T-cell (primary cell): ENCODE results near the gene DOCK4. TPM values are rescaled to one million over a fixed set of nuclear protein-coding genes. Genes with fewer than 3 reads are reported as not detected.

Experiments used
- ATAC-seq, 4 experiments: fragments of 200-7000 bp in 3 of 4; fragments of 150-1000 bp in 1 of 4; cut with Tn5 transposase; replicated peaks in 1 of 4; 1 replicate in 3 of 4; 2 replicates in 1 of 4; pipeline ENCODE4 v1.10.0; 2021; ENCODE audit warnings: moderate library complexity in 3 of 4, mild to moderate bottlenecking in 2 of 4, moderate number of reproducible peaks in 1 of 4
- CTCF ChIA-PET, 2 donors: fragments of 300-600 bp; sonication (Branson Sonifier 250); formaldehyde crosslinking; loops; one replicate each; lab custom pipeline; 2022; ENCODE audit warnings: antibody characterized with exemption in 2 of 2; lab: Charles Lee
- POLR2A ChIA-PET, 2 donors: fragments of 300-600 bp; sonication (Branson Sonifier 250); formaldehyde crosslinking; loops; one replicate each; lab custom pipeline; 2022; ENCODE audit warnings: antibody characterized with exemption in 2 of 2; lab: Charles Lee
- DNase-seq, 35 experiments: peaks; one replicate each; pipeline versions ENCODE4 v3.0.0 to v3.0.0-alpha.2; 2013 to 2023
- H3K27ac ChIP-seq: one replicate; pipeline ENCODE4 v1.5.1; 2013; ENCODE audit warnings: low read length
- H3K27me3 ChIP-seq, 2 experiments: replicated peaks in 1 of 2; 1 replicate in 1 of 2; 2 replicates in 1 of 2; pipeline versions ENCODE4 v1.6.1 to v1.7.0; 2013; ENCODE audit warnings: low read length in 1 of 2, mixed read lengths in 1 of 2; ENCODE audit not compliant: control insufficient read depth in 2 of 2, insufficient read depth in 2 of 2; ENCODE audit errors: extremely low read depth in 1 of 2
- H3K36me3 ChIP-seq, 2 donors: 1 replicate in 1 of 2; 2 replicates in 1 of 2; pipeline versions ENCODE4 v1.6.1 to v1.7.0; 2013; ENCODE audit warnings: low read length in 1 of 2; ENCODE audit not compliant: control insufficient read depth in 2 of 2, insufficient read depth in 1 of 2; ENCODE audit errors: extremely low read depth in 1 of 2
- H3K4me1 ChIP-seq, 2 experiments: 1 replicate in 1 of 2; 2 replicates in 1 of 2; pipeline versions ENCODE4 v1.6.1 to v1.7.0; 2013; ENCODE audit warnings: low read length in 2 of 2, mixed read lengths in 1 of 2; ENCODE audit not compliant: insufficient read depth in 2 of 2, control insufficient read depth in 1 of 2; ENCODE audit errors: extremely low read depth in 1 of 2
- H3K4me3 ChIP-seq, 2 donors: 1 replicate in 1 of 2; 2 replicates in 1 of 2; pipeline versions ENCODE4 v1.5.1 to v1.7.0; 2013; ENCODE audit warnings: mild to moderate bottlenecking in 2 of 2, low read length in 1 of 2, moderate library complexity in 1 of 2; ENCODE audit not compliant: control insufficient read depth in 1 of 2; ENCODE audit errors: extremely low read depth in 1 of 2
- H3K9me3 ChIP-seq: 2 replicates; pipeline ENCODE4 v1.7.0; 2013
- H3K27ac Mint-ChIP-seq, 2 donors: one replicate each; pipeline ENCODE4 v1.8.0; 2020 to 2021; ENCODE audit warnings: mild to moderate bottlenecking in 2 of 2, mixed read lengths in 2 of 2
- H3K27me3 Mint-ChIP-seq, 2 donors: one replicate each; pipeline ENCODE4 v1.8.0; 2021 to 2022; ENCODE audit warnings: mixed read lengths in 2 of 2
- H3K36me3 Mint-ChIP-seq: one replicate; pipeline ENCODE4 v1.8.0; 2021; ENCODE audit warnings: mixed read lengths
- H3K4me1 Mint-ChIP-seq, 3 donors: one replicate each; pipeline ENCODE4 v1.8.0; 2020 to 2022; ENCODE audit warnings: mixed read lengths in 3 of 3, mild to moderate bottlenecking in 1 of 3
- H3K4me3 Mint-ChIP-seq, 3 donors: one replicate each; pipeline ENCODE4 v1.8.0; 2020 to 2022; ENCODE audit warnings: mild to moderate bottlenecking in 3 of 3, mixed read lengths in 3 of 3, moderate library complexity in 3 of 3
- H3K9me3 Mint-ChIP-seq, 3 donors: one replicate each; pipeline ENCODE4 v1.8.0; 2020 to 2022; ENCODE audit warnings: mixed read lengths in 3 of 3
- WGBS: methylation state at CpG from one replicate; pipeline ENCODE4 v1.1.5; 2013; ENCODE audit warnings: missing lambda C conversion rate; ENCODE audit not compliant: insufficient coverage; 5-methylcytosine and 5-hydroxymethylcytosine counted together
- total RNA-seq, 35 experiments: library from RNA in 6 of 35; stranded (reverse) in 6 of 35; fragments of 120-200 nt in 1 of 35; gene quantifications; one replicate each; pipeline versions ENCODE4 v1.2.1 to v1.2.4 and lab custom pipeline; 2013 to 2026

The DOCK4 gene
- total RNA-seq, 5 donors from 2014 or later (not counting 1 experiment from before 2014, with no cell fraction given) = 0.35 to 1.4 (median 0.85) TPM

GRCh38 chr7:112137141-112138101 is 68.8 kb downstream of the DOCK4 start:
- no peak overlapping the region for H3K4me3 ChIP-seq
- Mint-ChIP-seq H3K4me3 (no peak overlapping the region), H3K27ac (no peak overlapping the region), H3K27me3 (no peaks in the 10 kb centered on the region), H3K9me3 (no peaks in the 10 kb centered on the region), H3K4me1 (no peaks in the 10 kb centered on the region), H3K36me3 (no peaks in the 10 kb centered on the region)
- H3K27ac ChIP-seq = no peak overlapping the region
- H3K36me3 ChIP-seq = no peaks in the 10 kb centered on the region
- 17% methylated on average over 1 of the region's 3 CpGs for WGBS
- ChIA-PET POLR2A (no interaction called here), CTCF (no interaction called here)
- no peak for DNase-seq
- H3K9me3 ChIP-seq = no peaks in the 10 kb centered on the region
- no peaks in the 10 kb centered on the region for H3K27me3 ChIP-seq
- H3K4me1 ChIP-seq = no peaks in the 10 kb centered on the region
- ATAC-seq = no peak

DNA sequence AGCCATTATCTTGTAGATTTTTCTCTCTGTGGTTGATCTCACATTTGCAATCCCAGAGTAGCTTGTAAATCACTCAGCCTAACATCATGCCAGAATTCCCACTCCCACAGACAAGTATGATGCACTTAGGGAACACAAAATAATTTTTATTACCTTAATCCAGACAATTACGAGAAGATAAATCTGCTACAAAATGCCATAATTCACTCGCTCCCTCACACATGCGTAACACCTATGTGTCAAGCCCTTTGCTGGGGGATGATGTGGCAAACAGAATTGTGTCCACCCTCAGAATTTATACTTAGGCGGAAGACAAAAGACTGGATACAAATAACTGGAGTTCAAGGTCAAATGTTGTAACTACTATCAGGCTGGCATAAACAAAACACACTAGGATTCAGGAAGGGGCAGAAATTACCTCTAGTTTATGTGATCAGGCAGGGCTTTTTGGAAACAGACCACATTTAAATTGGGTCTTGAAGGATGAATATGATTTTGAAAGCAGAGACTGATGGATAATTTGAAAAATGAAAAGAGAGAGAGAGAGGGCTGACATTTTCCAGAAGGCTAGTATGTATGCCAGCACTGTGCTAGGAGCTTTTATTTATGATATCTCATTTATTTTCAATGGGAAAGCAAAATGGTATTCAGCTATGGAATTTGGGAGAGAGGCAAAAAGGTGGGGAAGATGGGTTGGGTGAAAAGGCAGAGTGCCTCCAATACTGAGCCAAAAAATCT is 69.8 kb downstream of the DOCK4 start:
- peaks cover 0 to 2% of the 10 kb centered on the region in 2 donors for H3K27me3 Mint-ChIP-seq
- no peaks in the 10 kb centered on the region for H3K36me3 ChIP-seq
- no peaks in the 10 kb centered on the region for H3K4me1 ChIP-seq
- no peaks in the 10 kb centered on the region for H3K9me3 Mint-ChIP-seq
- no peak for DNase-seq
- CTCF ChIA-PET = no interaction called here
- H3K4me1 Mint-ChIP-seq = no peaks in the 10 kb centered on the region
- H3K9me3 ChIP-seq = no peaks in the 10 kb centered on the region
- no peaks in the 10 kb centered on the region for H3K36me3 Mint-ChIP-seq
- POLR2A ChIA-PET = interaction anchor here (0.7 to 0.9 kb wide), 2 partner anchors 8 to 18 kb away, joined by 3 read pairs; no protein-coding TSS in a partner anchor
- no peak for ATAC-seq
- no peaks in the 10 kb centered on the region for H3K27me3 ChIP-seq
- no peak overlapping the region for H3K4me3 Mint-ChIP-seq
- WGBS = 100% methylated on average over 1 of the region's 4 CpGs
- H3K4me3 ChIP-seq = no peak overlapping the region
- H3K27ac ChIP-seq = no peak overlapping the region
- H3K27ac Mint-ChIP-seq = no peak overlapping the region

DNA sequence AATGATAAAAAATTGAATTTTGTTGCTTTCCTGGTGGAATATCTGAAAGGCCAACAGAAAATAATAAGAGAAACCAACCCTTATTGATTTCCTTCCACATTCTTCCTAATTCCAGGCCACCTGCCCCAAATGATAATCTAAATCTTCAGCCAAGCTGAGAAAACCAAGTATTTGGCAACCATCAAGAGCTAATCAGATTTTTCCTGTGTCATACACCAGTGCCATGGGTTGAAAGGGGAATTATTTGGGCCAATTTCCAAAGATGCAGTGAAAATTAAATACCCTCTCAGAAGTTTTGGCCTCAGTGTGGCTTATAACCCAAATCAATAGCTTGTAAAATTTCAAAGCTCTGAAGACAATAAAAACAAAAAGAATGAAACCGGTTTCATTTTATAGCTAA is 70.4 kb downstream of the DOCK4 start:
- H3K36me3 Mint-ChIP-seq = no peaks in the 10 kb centered on the region
- DNase-seq (no peak), ATAC-seq (no peak)
- CTCF ChIA-PET = no interaction called here
- POLR2A ChIA-PET = interaction anchor here (0.7 to 0.9 kb wide), 2 partner anchors 8 to 17 kb away, joined by 3 read pairs; no protein-coding TSS in a partner anchor
- H3K27me3 ChIP-seq = no peaks in the 10 kb centered on the region
- peaks cover 0 to 2% of the 10 kb centered on the region in 2 donors for H3K27me3 Mint-ChIP-seq
- H3K4me1 Mint-ChIP-seq = no peaks in the 10 kb centered on the region
- WGBS = no CpG with 5 or more reads among the region's 1 CpG
- H3K4me3 Mint-ChIP-seq = no peak overlapping the region
- H3K4me1 ChIP-seq = no peaks in the 10 kb centered on the region
- no peak overlapping the region for H3K27ac ChIP-seq
- H3K27ac Mint-ChIP-seq = no peak overlapping the region
- H3K36me3 ChIP-seq = no peaks in the 10 kb centered on the region
- no peak overlapping the region for H3K4me3 ChIP-seq
- no peaks in the 10 kb centered on the region for H3K9me3 Mint-ChIP-seq
- H3K9me3 ChIP-seq = no peaks in the 10 kb centered on the region

GRCh38 chr7:112134039-112134438 is 72.2 kb downstream of the DOCK4 start:
- peaks cover 0 to 2% of the 10 kb centered on the region in 2 donors for H3K27me3 Mint-ChIP-seq
- no peak overlapping the region for H3K4me3 Mint-ChIP-seq
- Histone ChIP-seq H3K9me3 (no peaks in the 10 kb centered on the region), H3K36me3 (no peaks in the 10 kb centered on the region), H3K27me3 (no peaks in the 10 kb centered on the region), H3K4me1 (no peaks in the 10 kb centered on the region), H3K4me3 (no peak overlapping the region), H3K27ac (no peak overlapping the region)
- no peaks in the 10 kb centered on the region for H3K4me1 Mint-ChIP-seq
- ChIA-PET POLR2A (no interaction called here), CTCF (no interaction called here)
- no peak overlapping the region for H3K27ac Mint-ChIP-seq
- no CpG with 5 or more reads among the region's 3 CpGs for WGBS
- no peaks in the 10 kb centered on the region for H3K36me3 Mint-ChIP-seq
- DNase-seq = no peak
- ATAC-seq = no peak
- no peaks in the 10 kb centered on the region for H3K9me3 Mint-ChIP-seq

- no peaks in the 10 kb centered on the region for H3K9me3 Mint-ChIP-seq
- H3K27ac Mint-ChIP-seq = no peak overlapping the region
- ChIA-PET CTCF (no interaction called here), POLR2A (no interaction called here)
- no peak overlapping the region for H3K4me3 ChIP-seq
- no peak for DNase-seq
- H3K4me1 Mint-ChIP-seq = no peaks in the 10 kb centered on the region
- no peaks in the 10 kb centered on the region for H3K27me3 ChIP-seq
- WGBS = 93% methylated on average over 7 of the region's 7 CpGs
- no peaks in the 10 kb centered on the region for H3K4me1 ChIP-seq
- no peak overlapping the region for H3K27ac ChIP-seq
- no peak overlapping the region for H3K4me3 Mint-ChIP-seq
- no peaks in the 10 kb centered on the region for H3K36me3 Mint-ChIP-seq
- H3K27me3 Mint-ChIP-seq = peaks cover 0 to 2% of the 10 kb centered on the region in 2 donors
- no peak for ATAC-seq
- H3K9me3 ChIP-seq = no peaks in the 10 kb centered on the region
- H3K36me3 ChIP-seq = no peaks in the 10 kb centered on the region
These were observed 72.9 kb downstream of the DOCK4 start for GRCh38 chr7:112133328-112133727.

GRCh38 chr7:112132051-112132694 is 74.0 kb downstream of the DOCK4 start:
- CTCF ChIA-PET = no interaction called here
- WGBS = 40% methylated on average over 2 of the region's 4 CpGs
- Histone ChIP-seq H3K9me3 (no peaks in the 10 kb centered on the region), H3K36me3 (no peaks in the 10 kb centered on the region), H3K27me3 (no peaks in the 10 kb centered on the region), H3K4me1 (no peaks in the 10 kb centered on the region), H3K27ac (no peak overlapping the region), H3K4me3 (no peak overlapping the region)
- no peak overlapping the region for H3K4me3 Mint-ChIP-seq
- no peaks in the 10 kb centered on the region for H3K9me3 Mint-ChIP-seq
- H3K4me1 Mint-ChIP-seq = no peaks in the 10 kb centered on the region
- no peak overlapping the region for H3K27ac Mint-ChIP-seq
- POLR2A ChIA-PET = no interaction called here
- peaks cover 0 to 2% of the 10 kb centered on the region in 2 donors for H3K27me3 Mint-ChIP-seq
- ATAC-seq (no peak), DNase-seq (no peak)
- H3K36me3 Mint-ChIP-seq = no peaks in the 10 kb centered on the region
